Measurements from ENCODE around the gene CD4.

- TF ChIP-seq EZH2phosphoT487 (conservative IDR thresholded peaks at IDR 0.05; ENCODE audit: low read length) = no peak
- TF ChIP-seq CTCF (IDR thresholded peaks at IDR 0.05; ENCODE audit: insufficient read depth, low read length, poor library complexity, severe bottlenecking) = no peak
Measured at GRCh38 chr12:6853626-6854025, 64.3 kb downstream of the CD4 start.
